Lung (tissue), 12 donors: Measurements from ENCODE around the gene SLC6A12. TPM values are rescaled to one million over a fixed set of nuclear protein-coding genes. Genes with fewer than 3 reads are reported as not detected.

Experiments used
- ATAC-seq: fragments of 200-7000 bp; cut with Tn5 transposase; one replicate; pipeline ENCODE4 v1.9.1; 2020; ENCODE audit warnings: moderate number of reproducible peaks; ENCODE audit not compliant: insufficient read depth, low FRiP score
- DNase-seq, 3 donors: peaks; one replicate each; pipeline ENCODE4 v3.0.0-alpha.2; 2013 to 2017
- H3K27ac ChIP-seq, 2 donors: one replicate each; pipeline ENCODE4 v1.5.1; 2013; ENCODE audit warnings: mild to moderate bottlenecking in 2 of 2, moderate library complexity in 2 of 2, control low read depth in 1 of 2, inconsistent platforms in 1 of 2, low read depth in 1 of 2, low read length in 1 of 2
- H3K27me3 ChIP-seq, 3 donors: one replicate each; pipeline ENCODE4 v1.5.1; 2013; ENCODE audit warnings: low read length in 2 of 3; ENCODE audit not compliant: control insufficient read depth in 3 of 3, insufficient read depth in 3 of 3
- H3K36me3 ChIP-seq, 4 donors: one replicate each; pipeline ENCODE4 v1.5.1; 2013; ENCODE audit warnings: low read length in 4 of 4, mild to moderate bottlenecking in 1 of 4, moderate library complexity in 1 of 4; ENCODE audit not compliant: control insufficient read depth in 4 of 4, insufficient read depth in 4 of 4
- H3K4me1 ChIP-seq, 5 donors: one replicate each; pipeline ENCODE4 v1.5.1; 2013; ENCODE audit warnings: low read length in 5 of 5, mild to moderate bottlenecking in 2 of 5, moderate library complexity in 1 of 5; ENCODE audit not compliant: control insufficient read depth in 5 of 5, insufficient read depth in 5 of 5
- H3K4me3 ChIP-seq: one replicate; pipeline ENCODE4 v1.5.1; 2013; ENCODE audit warnings: mild to moderate bottlenecking, control low read depth, moderate library complexity
- H3K9ac ChIP-seq, 2 donors: one replicate each; pipeline ENCODE4 v1.5.1; 2013; ENCODE audit warnings: low read length in 2 of 2, control low read depth in 1 of 2; ENCODE audit not compliant: insufficient read depth in 1 of 2
- H3K9me3 ChIP-seq, 4 donors: one replicate each; pipeline ENCODE4 v1.5.1; 2013; ENCODE audit warnings: low read length in 3 of 4, mild to moderate bottlenecking in 1 of 4, moderate library complexity in 1 of 4; ENCODE audit not compliant: control insufficient read depth in 4 of 4, insufficient read depth in 3 of 4
- CTCF ChIP-seq: IDR thresholded peaks from 2 replicates; pipeline ENCODE4 v1.5.1; 2012; ENCODE audit warnings: mild to moderate bottlenecking; ENCODE audit errors: control extremely low read depth, extremely low read depth
- WGBS, 2 donors: extraction: QIAGEN DNeasy Blood & Tissue Kit; methylation state at CpG; one replicate each; pipeline ENCODE4 v1.1.7; 2013; 5-methylcytosine and 5-hydroxymethylcytosine counted together
- polyA plus RNA-seq, 2 donors: library from polyadenylated mRNA; stranded (reverse); fragments of 200-250 nt; gene quantifications; one replicate each; pipeline ENCODE4 v1.2.1, GENCODE V29; 2013
- total RNA-seq, 2 donors: library from RNA; depleted of rRNA in 1 of 2; stranded (reverse); fragments of >200 nt in 1 of 2; gene quantifications; one replicate each; pipeline ENCODE4 v1.2.1, GENCODE V29; 2014 to 2021
- donor health status: control.
- donor health status: control.
- donor health status: Bipolar disorder and iron deficiency.
- donor health status: healthy.
- donor health status: DM: yes; HTN: yes; CAD: no.

Gene SLC6A12
- total and polyA plus RNA-seq, 4 donors: 1.7 to 4.5 (median 3.1) TPM

- ATAC-seq: no peak
Observed at GRCh38 chr12:171743-172676, 41.9 kb downstream of the SLC6A12 start.

GRCh38 chr12:171276-171675 is 42.7 kb downstream of the SLC6A12 start:
- Histone ChIP-seq H3K9me3 (no peaks in the 10 kb centered on the region), H3K4me3 (no peak overlapping the region), H3K27me3 (no peaks in the 10 kb centered on the region), H3K9ac (no peak overlapping the region), H3K36me3 (no peaks in the 10 kb centered on the region), H3K27ac (no peak overlapping the region), H3K4me1 (peaks cover 0 to 22% (median 5%) of the 10 kb centered on the region in 5 donors)
- 87 to 88% methylated on average over 10 of the region's 10 CpGs for WGBS, 2 donors
- TF ChIP-seq CTCF: no peak
- DNase-seq: no peak
- ATAC-seq: no peak

More at GRCh38 chr12:171743-172676, 41.9 kb downstream of the SLC6A12 start:
- Histone ChIP-seq H3K36me3 (no peaks in the 10 kb centered on the region), H3K4me1 (peaks cover 0 to 27% (median 9%) of the 10 kb centered on the region in 5 donors), H3K4me3 (no peak overlapping the region), H3K9me3 (no peaks in the 10 kb centered on the region), H3K27ac (no peak overlapping the region), H3K9ac (no peak overlapping the region), H3K27me3 (no peaks in the 10 kb centered on the region)
- WGBS, 2 donors: 48% methylated on average over 18 of the region's 18 CpGs
- no peak for TF ChIP-seq CTCF
- DNase-seq: no peak

GRCh38 chr12:170371-171225 is 43.4 kb downstream of the SLC6A12 start:
- WGBS, 2 donors: 76 to 86% methylated on average over 29 of the region's 29 CpGs
- Histone ChIP-seq H3K4me3 (no peak overlapping the region), H3K9me3 (no peaks in the 10 kb centered on the region), H3K27me3 (no peaks in the 10 kb centered on the region), H3K9ac (no peak overlapping the region), H3K4me1 (peaks cover 0 to 18% (median 0%) of the 10 kb centered on the region in 5 donors), H3K27ac (no peak overlapping the region), H3K36me3 (no peaks in the 10 kb centered on the region)
- no peak for TF ChIP-seq CTCF
- ATAC-seq (no peak), DNase-seq (no peak)
